Suprapubic skin (tissue), 4 donors: ENCODE measurements around the gene VAV1. TPM values are rescaled to one million over a fixed set of nuclear protein-coding genes. Genes with fewer than 3 reads are reported as not detected.

Experiments used
- DNase-seq, 2 donors: peaks; one replicate each; pipeline ENCODE4 v3.0.0-alpha.2; 2019; ENCODE audit warnings: low spot score in 2 of 2
- H3K27ac ChIP-seq: fragments of 200-600 bp; sonication (generic); one replicate; pipeline ENCODE4 v1.5.1; 2019
- H3K27me3 ChIP-seq: fragments of 200-600 bp; sonication (generic); one replicate; pipeline ENCODE4 v1.5.1; 2019
- H3K36me3 ChIP-seq: fragments of 200-600 bp; sonication (generic); one replicate; pipeline ENCODE4 v1.5.1; 2019
- H3K4me1 ChIP-seq: fragments of 200-600 bp; sonication (generic); one replicate; pipeline ENCODE4 v1.5.1; 2019
- H3K4me3 ChIP-seq: fragments of 200-600 bp; sonication (generic); one replicate; pipeline ENCODE4 v1.5.1; 2019; ENCODE audit warnings: mild to moderate bottlenecking
- H3K9me3 ChIP-seq: fragments of 200-600 bp; sonication (generic); one replicate; pipeline ENCODE4 v1.5.1; 2019
- EP300 ChIP-seq: sonication (generic); formaldehyde crosslinking; IDR thresholded peaks from one replicate; pipeline ENCODE4 v1.6.1; 2017; ENCODE audit warnings: antibody characterized with exemption
- POLR2A ChIP-seq, 2 donors: fragments of 450-650 bp; IDR thresholded peaks; one replicate each; pipeline ENCODE4 v1.6.1; 2017; ENCODE audit warnings: antibody characterized with exemption in 2 of 2, mild to moderate bottlenecking in 2 of 2, moderate library complexity in 2 of 2
- POLR2AphosphoS5 ChIP-seq, 3 donors: sonication (generic); formaldehyde crosslinking; IDR thresholded peaks; one replicate each; pipeline ENCODE4 v1.6.1; 2017; ENCODE audit warnings: antibody characterized with exemption in 3 of 3
- WGBS: methylation state at CpG from one replicate; pipeline ENCODE4 v1.1.5; 2018; 5-methylcytosine and 5-hydroxymethylcytosine counted together
- total RNA-seq, 4 donors: library from RNA; depleted of rRNA; stranded (reverse); fragments of >200 nt; gene quantifications; one replicate each; pipeline ENCODE4 v1.1.0, GENCODE V29; 2016
- TF ChIP-seq, protein P1 (sequence below), 2 donors: fragments of 200-600 bp in 1 of 2; fragments of 450-650 bp in 1 of 2; sonication (generic) in 1 of 2; IDR thresholded peaks; one replicate each; pipeline ENCODE4 v1.5.1; 2016 to 2019; ENCODE audit warnings: antibody characterized with exemption in 2 of 2, mild to moderate bottlenecking in 1 of 2, moderate library complexity in 1 of 2

Gene VAV1
- total RNA-seq, 4 donors from 2014 or later = 1.1 to 3.1 (median 1.2) TPM

GRCh38 chr19:6838062-6838655 is 65.7 kb downstream of the VAV1 start:
- no peak overlapping the region for H3K4me3 ChIP-seq
- H3K27ac ChIP-seq = no peak overlapping the region
- H3K36me3 ChIP-seq = peaks cover 3% of the 10 kb centered on the region
- TF ChIP-seq POLR2AphosphoS5 (IDR thresholded peaks at IDR 0.05) = no peak
- no peak for TF ChIP-seq EP300
- TF ChIP-seq, protein P1, sequence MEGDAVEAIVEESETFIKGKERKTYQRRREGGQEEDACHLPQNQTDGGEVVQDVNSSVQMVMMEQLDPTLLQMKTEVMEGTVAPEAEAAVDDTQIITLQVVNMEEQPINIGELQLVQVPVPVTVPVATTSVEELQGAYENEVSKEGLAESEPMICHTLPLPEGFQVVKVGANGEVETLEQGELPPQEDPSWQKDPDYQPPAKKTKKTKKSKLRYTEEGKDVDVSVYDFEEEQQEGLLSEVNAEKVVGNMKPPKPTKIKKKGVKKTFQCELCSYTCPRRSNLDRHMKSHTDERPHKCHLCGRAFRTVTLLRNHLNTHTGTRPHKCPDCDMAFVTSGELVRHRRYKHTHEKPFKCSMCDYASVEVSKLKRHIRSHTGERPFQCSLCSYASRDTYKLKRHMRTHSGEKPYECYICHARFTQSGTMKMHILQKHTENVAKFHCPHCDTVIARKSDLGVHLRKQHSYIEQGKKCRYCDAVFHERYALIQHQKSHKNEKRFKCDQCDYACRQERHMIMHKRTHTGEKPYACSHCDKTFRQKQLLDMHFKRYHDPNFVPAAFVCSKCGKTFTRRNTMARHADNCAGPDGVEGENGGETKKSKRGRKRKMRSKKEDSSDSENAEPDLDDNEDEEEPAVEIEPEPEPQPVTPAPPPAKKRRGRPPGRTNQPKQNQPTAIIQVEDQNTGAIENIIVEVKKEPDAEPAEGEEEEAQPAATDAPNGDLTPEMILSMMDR (IDR thresholded peaks at IDR 0.05) = no peak
- TF ChIP-seq POLR2A (IDR thresholded peaks at IDR 0.05) = no peak
- DNase-seq = no peak
- no peaks in the 10 kb centered on the region for H3K9me3 ChIP-seq
- no peaks in the 10 kb centered on the region for H3K27me3 ChIP-seq
- no peaks in the 10 kb centered on the region for H3K4me1 ChIP-seq
- WGBS = 82% methylated on average over 3 of the region's 3 CpGs

- H3K27ac ChIP-seq = no peak overlapping the region
- no peak overlapping the region for H3K4me3 ChIP-seq
- no peaks in the 10 kb centered on the region for H3K36me3 ChIP-seq
- H3K4me1 ChIP-seq = no peaks in the 10 kb centered on the region
- no peaks in the 10 kb centered on the region for H3K27me3 ChIP-seq
- no peak for TF ChIP-seq POLR2A (IDR thresholded peaks at IDR 0.05)
- TF ChIP-seq, protein P1 (IDR thresholded peaks at IDR 0.05) = no peak
- no peak for TF ChIP-seq POLR2AphosphoS5 (IDR thresholded peaks at IDR 0.05)
- no peak for TF ChIP-seq EP300
- 69% methylated on average over 5 of the region's 5 CpGs for WGBS
- DNase-seq = no peak
- H3K9me3 ChIP-seq = no peaks in the 10 kb centered on the region
Observed at GRCh38 chr19:6842871-6843607, 70.5 kb downstream of the VAV1 start.

- Histone ChIP-seq H3K4me3 (no peak overlapping the region), H3K27ac (no peak overlapping the region), H3K9me3 (no peaks in the 10 kb centered on the region), H3K4me1 (no peaks in the 10 kb centered on the region), H3K36me3 (no peaks in the 10 kb centered on the region), H3K27me3 (no peaks in the 10 kb centered on the region)
- 94% methylated on average over 11 of the region's 11 CpGs for WGBS
- TF ChIP-seq, protein P1 (IDR thresholded peaks at IDR 0.05) = no peak
- TF ChIP-seq EP300 = no peak
- no peak for TF ChIP-seq POLR2A (IDR thresholded peaks at IDR 0.05)
- TF ChIP-seq POLR2AphosphoS5 (IDR thresholded peaks at IDR 0.05) = no peak
- DNase-seq = peak in 1 of 2 donors; percentile 20
Observed at GRCh38 chr19:6847828-6848200, 75.3 kb downstream of the VAV1 start.

GRCh38 chr19:6848986-6849385 is 76.5 kb downstream of the VAV1 start:
- Histone ChIP-seq H3K9me3 (no peaks in the 10 kb centered on the region), H3K36me3 (no peaks in the 10 kb centered on the region), H3K27ac (no peak overlapping the region), H3K4me1 (no peaks in the 10 kb centered on the region), H3K27me3 (no peaks in the 10 kb centered on the region), H3K4me3 (no peak overlapping the region)
- TF ChIP-seq POLR2AphosphoS5 (IDR thresholded peaks at IDR 0.05) = no peak
- TF ChIP-seq POLR2A (IDR thresholded peaks at IDR 0.05) = no peak
- TF ChIP-seq, protein P1 (IDR thresholded peaks at IDR 0.05) = no peak
- no peak for TF ChIP-seq EP300
- no peak for DNase-seq
- 84% methylated on average over 3 of the region's 3 CpGs for WGBS

GRCh38 chr19:6849876-6850275 is 77.4 kb downstream of the VAV1 start:
- TF ChIP-seq, protein P1 (IDR thresholded peaks at IDR 0.05) = no peak
- TF ChIP-seq POLR2AphosphoS5 (IDR thresholded peaks at IDR 0.05) = no peak
- no peak for TF ChIP-seq EP300
- TF ChIP-seq POLR2A (IDR thresholded peaks at IDR 0.05) = no peak
- Histone ChIP-seq H3K27ac (no peak overlapping the region), H3K9me3 (no peaks in the 10 kb centered on the region), H3K27me3 (no peaks in the 10 kb centered on the region), H3K36me3 (no peaks in the 10 kb centered on the region), H3K4me3 (no peak overlapping the region), H3K4me1 (no peaks in the 10 kb centered on the region)
- 47% methylated on average over 2 of the region's 2 CpGs for WGBS
- DNase-seq = no peak
